SKM-1 (cell line): ENCODE results near the gene CCDC61.

Experiments used
- DNase-seq: peaks from one replicate; lab custom pipeline; 2025; ENCODE audit not compliant: unreplicated experiment; lab: John Stamatoyannopoulos, UW

The CCDC61 gene

DNA sequence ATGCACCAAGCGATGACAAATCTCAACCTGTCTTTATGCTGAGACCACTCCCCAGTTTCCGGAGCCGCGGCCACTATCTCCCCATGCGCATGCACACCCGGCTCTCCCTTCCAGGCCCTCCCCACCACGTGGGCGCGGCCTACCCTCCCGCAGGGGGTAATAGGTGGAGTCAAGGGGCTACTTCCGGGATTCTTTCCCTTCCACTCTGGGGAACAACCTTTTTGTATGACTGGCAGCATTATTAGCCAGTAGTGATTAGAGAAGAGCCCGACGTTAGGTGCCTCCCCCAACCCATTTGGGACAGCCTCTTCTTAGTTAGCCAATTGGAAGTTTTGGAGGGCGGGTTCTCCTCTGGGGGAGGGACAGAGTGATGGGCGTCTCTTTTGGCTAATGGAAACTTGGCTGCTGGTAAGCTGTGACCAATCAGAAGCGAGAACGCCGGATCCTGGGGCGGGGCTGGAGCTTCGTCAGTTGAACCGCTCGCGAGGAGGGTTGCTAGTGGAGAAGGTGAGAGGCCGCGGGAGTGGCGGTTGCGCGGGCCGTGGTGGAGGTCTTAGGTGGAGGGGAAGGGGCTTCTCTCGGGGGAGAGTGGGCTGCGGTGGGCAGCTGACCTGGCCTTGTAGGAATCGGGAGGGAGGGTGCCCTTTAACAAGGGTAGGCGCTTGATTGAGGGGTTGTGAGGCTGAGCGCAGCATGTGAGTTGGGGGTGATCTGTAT lies at the start of gene CCDC61:
TSS of gene CCDC61 (plus strand) at position 470 of the 717 bp plus-strand sequence. CDS start 7,552 bp downstream, outside the sequence.
- peak; percentile 85 for DNase-seq

DNA sequence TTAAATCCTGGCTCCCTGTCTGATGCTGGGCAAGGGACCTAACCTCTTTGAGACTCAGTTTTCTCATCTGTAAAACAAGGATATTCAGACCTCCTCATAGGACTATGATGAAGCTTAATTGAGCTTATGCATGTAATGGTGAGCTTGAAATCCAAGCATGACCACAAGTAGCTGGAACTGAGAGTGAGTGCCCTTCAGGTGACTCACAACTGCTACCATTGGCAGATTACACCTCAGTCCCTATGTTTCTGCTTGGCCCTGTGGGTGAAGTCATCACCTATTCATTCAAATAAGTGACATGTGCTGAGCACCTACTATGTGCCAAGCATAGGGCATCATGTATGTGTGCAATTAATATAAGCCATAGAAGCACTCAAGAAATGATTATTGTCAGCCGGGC lies 47.3 kb upstream of the CCDC61 start:
- DNase-seq: no peak

DNA sequence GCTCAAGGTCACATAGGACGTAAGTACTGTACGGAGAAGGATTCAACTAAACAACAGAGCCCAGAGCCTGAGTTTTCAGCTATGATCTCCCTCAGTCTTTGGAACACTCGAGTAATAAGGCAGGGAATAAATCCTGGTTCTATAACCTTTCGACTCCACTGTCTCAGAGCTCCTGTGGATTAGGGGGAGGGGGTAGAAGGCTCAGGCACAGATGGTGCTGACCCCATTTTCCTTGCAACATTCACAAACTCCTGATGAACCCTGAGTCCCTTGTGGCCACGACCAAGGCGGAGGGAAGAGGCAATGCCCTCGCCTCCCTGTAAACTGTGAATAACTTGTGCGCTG lies 43.0 kb upstream of the CCDC61 start:
- DNase-seq: no peak

- no peak for DNase-seq
These were observed 42.4 kb upstream of the CCDC61 start for GRCh38 chr19:45952686-45953505.

DNA sequence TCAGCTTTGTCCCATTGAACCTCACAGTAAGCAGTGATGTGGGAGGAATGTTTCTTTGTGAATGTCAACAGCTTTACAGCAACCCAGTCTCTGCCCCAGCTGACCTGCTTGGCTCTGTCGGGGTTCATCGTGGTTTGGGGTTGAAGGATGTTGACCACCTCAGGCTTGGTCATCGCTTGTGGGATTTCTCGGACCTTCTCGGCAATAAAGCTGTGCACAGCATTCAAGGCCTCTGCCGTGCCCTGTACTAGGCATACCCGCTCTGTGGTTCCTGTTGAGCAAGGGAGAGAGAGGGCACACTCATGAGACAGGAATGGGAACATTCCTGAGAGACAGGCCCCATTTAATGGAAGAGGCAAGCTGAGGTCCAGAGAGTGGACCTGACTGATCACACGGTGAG lies 41.6 kb upstream of the CCDC61 start:
- no peak for DNase-seq

- no peak for DNase-seq
These were observed 41.1 kb upstream of the CCDC61 start for GRCh38 chr19:45954156-45954555.

DNA sequence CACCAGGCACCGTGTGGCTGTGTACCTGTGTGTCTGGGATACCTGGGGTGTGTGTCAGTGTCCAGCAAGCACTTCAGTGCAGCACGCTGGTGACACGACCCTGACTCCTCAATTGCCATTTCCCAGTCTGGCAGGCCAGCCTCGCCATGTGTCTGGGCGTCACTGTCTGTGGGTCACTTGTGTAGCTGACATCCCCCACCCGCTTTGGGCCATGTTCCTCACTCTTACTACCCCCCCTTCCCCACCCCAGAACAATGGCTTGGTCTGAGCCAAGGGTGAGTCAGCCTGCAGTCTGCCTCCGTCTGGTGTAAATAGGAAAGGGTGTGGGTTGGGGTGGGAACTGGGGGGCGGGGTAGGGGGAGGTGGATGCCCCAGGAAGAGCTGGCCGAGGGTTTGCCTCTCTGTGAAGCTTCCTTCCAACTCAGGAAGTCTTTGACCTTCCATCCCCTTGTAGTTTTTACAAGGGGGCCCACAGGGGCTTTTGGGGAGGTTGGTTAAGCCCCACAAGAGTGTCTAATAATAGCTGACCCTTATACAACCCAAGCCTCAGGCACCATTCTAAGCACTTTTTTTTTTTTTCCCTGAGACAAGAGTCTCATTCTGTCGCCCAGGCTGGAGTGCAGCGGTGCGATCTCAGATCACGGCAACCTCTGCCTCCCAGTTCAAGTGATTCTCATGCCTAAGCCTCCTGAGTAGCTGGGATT lies 39.2 kb upstream of the CCDC61 start:
- no peak for DNase-seq

DNA sequence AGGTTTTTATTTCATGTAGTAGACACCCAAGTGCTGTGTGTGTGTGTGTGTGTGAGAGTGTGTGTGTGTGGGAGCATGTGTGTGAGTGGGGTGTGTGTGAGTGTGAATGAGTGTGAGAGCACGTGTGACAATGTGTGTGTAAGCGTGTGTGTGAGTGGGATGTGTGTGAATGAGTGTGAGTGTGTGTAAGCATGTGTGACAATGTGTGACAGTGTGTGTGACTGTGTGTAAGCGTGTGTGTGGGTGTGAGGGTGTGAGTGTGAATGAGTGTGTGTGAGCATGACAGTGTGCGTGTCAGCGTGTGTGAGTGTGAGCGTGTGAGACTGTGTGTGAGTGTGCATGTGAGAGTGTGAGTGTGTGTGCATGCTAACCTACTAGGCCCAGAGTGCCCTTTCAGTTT lies 36.9 kb upstream of the CCDC61 start:
- no peak for DNase-seq

GRCh38 chr19:45958769-45959516 lies 36.3 kb upstream of the CCDC61 start:
- DNase-seq: no peak

GRCh38 chr19:45959517-45960025 lies 35.7 kb upstream of the CCDC61 start:
- DNase-seq: no peak

DNA sequence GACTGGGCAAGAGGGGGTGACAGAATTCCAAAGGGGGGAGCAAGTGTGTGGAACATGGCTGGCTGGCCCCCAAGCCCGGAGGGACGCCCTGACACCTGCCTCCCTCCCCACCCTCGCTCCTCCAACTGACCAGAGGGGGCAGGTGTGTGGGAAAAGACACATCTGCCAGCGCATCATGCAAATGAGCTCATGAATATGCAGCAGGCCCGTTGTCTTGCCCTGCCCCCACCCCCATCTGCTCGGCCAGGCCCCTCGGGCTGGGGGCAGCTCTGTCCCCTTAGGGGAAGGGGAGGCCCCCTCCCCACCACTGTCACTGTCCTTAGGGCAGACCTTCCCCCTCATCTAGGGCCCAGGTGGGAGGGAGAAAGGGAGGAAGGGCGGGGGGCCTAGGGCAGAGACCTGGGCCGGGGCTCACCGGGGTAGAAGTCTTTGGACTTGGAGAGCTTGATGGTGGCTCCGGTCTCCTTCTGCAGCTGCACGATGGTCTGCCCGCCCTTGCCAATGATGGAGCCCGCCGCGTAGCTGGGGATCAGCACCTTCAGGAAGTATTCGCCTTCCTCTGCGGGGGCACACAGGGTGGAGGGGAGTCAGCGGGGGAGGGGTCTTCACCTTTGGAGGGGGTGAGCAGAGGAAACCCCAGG lies 34.6 kb upstream of the CCDC61 start:
- no peak for DNase-seq

DNA sequence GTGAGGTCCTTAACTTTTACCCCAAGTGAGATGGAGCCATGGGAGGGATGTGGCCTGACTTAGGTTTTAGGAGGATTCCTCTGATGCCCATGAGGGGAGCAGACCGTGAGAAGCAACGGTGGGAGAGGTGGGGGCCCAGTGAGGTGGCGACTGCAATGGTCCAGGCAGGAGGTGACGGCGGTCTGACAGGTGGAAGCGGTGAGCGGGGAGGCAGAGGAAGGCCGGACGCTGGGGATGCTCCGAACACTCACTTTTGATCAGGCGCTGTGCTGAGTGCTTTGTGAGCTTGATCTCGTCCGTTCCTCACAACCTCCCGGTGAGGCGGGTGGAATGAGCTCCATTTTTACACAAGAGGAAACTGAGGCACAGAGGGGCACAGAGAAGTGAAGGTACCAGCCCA lies 33.2 kb upstream of the CCDC61 start:
- DNase-seq: no peak

DNA sequence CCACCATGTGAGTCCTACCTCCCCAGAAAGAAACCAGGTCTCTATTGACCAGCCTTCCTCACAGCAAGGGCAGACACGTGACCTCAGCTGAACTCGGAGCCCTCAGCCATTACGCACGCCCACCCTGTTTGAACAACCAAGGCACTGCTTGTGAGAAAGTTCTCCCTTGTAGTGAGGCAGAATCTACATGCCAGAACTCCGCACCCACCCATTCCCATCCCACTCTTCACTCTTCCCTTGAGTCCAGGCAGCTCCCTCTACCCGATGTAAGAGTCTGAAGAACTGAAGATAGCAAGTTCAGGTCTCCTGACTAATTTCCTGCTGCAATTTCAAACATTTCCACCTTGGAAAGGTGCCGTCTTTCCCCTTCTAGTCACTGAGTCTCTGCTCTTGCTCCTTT lies 28.0 kb upstream of the CCDC61 start:
- no peak for DNase-seq

GRCh38 chr19:45968626-45969025 lies 26.6 kb upstream of the CCDC61 start:
- no peak for DNase-seq

DNA sequence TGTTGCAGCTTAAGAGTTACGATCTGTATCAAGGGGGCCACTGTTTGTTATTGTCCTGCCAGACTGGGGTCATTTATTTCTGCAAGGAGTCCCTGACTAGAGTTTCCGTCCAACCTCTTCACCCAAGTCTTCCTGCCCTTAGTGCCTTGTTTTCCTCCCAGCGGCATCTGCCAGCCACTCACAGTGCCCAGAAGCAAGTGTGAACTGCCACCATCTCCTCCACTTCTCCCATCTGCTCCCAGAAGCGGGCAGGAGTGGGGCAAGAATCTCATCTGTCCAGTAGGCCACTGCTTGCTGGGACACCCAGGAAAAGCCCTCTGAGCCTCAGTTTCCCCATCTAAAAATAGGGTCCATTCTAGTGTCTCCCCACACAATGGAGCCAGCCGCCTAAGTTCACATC lies 25.6 kb upstream of the CCDC61 start:
- no peak for DNase-seq

DNA sequence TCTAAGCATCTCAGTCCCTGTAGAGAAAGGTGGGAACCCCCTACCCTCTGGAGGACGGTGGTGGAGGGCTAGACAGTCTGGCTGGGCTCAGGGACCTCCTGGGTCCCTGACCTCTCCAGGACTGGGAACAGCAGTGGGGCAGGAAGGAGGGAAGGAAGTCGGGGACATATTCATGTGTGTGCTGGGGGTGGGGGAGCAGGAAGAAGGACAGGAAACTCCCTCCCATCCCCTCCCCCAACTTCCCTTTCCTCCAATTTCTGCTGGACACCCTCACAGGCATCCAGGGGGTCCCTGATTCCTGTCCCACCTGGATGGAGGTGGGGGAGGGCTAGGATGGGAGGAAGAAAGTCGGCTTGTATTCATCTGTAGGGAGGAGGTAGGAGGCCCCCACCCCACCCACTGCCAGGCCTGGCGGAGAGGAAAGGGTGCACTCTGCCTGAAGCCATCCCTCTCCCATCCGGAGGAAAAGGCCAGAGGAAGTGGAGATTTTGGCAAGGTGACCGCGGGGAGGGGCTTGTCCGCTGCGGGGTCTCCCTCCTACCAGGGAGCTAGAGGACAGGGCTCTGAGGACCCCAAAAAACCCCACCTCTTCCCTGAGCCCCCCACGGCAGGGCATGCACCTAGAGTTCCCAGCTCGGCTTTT lies 23.9 kb upstream of the CCDC61 start:
- DNase-seq: no peak

GRCh38 chr19:45972081-45972946 lies 23.0 kb upstream of the CCDC61 start:
- no peak for DNase-seq

DNA sequence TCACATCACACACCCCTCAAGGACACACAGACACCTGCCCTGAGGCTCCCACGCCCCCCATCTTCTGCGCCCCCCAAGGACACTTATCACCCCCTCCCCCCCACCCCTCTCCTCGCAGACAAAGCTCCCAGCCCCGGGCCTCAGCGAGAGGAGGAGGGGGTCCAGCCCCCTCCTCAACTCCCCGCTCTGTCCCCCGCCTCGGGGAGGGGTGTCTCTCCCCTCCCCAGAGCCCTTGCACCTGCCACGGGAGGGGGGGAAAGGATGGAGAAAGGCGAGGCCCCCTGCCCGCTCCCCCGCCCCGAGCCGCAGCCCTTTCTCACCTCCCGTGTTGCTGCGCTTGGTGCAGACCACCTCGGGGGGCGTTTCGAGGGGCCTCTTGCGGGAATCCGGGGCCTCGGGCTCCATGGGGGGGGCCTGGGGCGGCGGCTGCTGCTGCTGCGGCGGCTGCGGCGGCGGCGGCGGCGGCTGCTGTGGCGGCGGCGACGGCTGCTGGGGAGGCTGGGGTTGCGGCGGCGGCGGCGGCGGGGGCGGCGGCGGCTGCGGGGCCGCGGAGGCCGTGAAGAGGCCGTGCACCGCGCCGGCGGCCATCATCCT lies 22.2 kb upstream of the CCDC61 start:
- DNase-seq: no peak
